Activated CD8-positive, alpha-beta memory T cell treated with anti-CD3 and anti-CD28 coated beads for 24 hours (primary cell): ENCODE results near the gene HTR3D.
"Not testable (repeated sequence)": the region's sequence is repeated elsewhere in the genome, so short reads cannot be mapped to it uniquely, and the experiment has no call there.

Experiments
- DNase-seq: peaks from one replicate; pipeline ENCODE4 v3.0.0-alpha.2; 2020

The HTR3D gene

GRCh38 chr3:184016169-184016570, 15.4 kb upstream of the HTR3D start:
- peak; percentile 40 for DNase-seq

- DNase-seq, result peak; percentile 84
Measured at GRCh38 chr3:184016811-184017671, 14.5 kb upstream of the HTR3D start.

DNA sequence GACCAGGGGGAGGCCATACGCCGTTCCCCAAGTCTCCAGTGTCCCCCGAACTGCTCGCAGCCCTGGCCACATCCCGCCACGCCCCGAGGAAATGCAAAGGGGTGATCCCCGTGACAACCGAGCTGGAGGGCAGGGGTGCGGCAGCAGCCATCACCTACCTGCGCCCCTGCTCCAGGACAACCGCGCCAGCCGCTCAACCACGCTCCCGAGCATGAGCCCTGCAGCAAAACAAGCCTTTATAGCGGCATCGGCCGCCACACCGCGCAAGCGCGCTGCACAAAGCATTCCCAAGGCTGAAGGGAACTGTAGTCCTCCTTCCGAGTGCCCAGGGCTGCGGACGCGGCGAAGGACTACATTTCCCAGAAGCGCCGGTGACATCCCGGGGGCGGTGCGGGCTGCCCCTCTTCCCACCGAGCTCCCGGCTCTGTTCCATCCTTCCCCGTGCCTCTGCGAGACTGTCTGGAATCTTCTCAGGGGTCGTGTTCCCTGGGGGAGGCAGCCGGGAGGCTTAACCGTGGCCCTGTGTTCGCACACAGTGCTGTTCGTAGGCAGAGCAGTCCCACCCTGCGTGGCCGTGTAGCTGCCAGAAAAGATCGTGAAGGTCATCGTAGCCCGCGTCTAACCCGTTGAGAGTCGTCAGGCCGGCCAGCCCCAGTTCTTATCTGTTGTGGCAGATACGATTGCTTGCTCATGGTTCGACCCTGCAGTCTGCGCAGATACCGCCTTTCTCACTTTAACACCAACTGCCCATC, 13.7 kb upstream of the HTR3D start, which contains the start of gene ABCC5:
TSS of gene ABCC5 (minus strand) at position 213 of the 752 bp plus-strand sequence. CDS start 3,492 bp downstream, outside the sequence.
- DNase-seq, result peak; percentile 91

GRCh38 chr3:184018424-184018973, 13.0 kb upstream of the HTR3D start:
- no peak for DNase-seq

DNA sequence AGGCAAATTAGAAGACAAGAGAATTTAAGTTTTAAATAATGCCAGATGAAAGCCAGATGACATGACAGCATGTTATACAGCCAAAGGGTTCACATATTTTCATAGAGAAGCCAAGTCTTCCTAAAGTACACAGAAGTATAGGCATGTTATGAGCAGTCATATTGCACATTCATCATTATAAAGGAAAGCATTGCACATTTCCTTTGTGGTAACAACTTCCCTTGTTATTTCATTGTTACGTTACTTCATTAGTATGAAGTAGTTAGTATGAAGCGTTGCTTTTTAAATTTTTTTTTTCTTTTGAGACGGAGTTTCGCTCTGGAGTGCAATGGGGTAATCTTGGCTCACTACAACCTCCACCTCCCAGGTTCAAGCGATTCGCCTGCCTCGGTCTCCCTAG, 9.2 kb upstream of the HTR3D start:
- DNase-seq, result no peak

DNA sequence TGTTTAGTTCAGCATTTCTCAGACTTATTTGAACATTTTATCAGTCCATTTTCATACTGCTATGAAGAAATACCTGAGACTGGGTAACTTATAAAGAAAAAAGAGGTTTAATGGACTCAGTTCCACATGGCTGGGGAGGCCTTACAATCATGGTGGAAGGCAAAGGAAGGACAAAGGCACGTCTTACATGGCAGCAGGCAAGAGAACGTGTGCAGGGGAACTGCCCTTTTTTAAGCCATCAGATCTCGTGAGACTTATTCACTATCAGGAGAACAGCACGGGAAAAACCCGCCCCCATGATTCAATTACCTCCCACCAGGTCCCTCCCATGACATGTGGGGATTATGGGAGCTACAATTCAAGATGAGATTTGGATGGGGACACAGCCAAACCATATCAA, 6.3 kb upstream of the HTR3D start:
- not testable (repeated sequence) for DNase-seq

DNA sequence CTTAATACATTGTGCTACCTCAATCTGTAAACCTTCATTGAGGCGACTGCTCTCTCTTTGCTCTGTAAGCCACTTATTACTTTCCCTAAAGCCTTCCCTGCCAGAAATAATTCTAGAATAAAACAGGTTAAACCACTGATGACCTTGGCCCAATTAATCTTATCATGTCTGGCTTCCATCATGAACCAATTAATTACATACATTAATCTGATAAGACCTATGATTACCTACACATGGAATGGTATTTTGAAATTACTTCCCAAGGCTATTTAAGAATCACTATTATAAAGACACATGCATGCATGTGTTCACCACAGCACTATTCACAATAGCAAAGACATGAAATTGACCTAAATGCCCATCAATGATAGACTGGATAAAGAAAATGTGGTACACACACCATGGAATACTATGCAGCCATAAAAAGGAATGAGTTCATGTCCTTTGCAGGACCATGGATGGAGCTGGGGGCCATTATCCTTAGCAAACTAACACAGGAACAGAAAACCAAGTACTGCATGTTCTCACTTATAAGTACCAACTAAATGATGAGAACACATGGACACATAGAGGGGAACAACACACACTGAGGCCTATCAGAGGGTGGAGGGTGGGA, 3.2 kb upstream of the HTR3D start:
- not testable (repeated sequence) for DNase-seq

- no peak for DNase-seq
Measured at GRCh38 chr3:184029443-184029842, 2.1 kb upstream of the HTR3D start.

DNA sequence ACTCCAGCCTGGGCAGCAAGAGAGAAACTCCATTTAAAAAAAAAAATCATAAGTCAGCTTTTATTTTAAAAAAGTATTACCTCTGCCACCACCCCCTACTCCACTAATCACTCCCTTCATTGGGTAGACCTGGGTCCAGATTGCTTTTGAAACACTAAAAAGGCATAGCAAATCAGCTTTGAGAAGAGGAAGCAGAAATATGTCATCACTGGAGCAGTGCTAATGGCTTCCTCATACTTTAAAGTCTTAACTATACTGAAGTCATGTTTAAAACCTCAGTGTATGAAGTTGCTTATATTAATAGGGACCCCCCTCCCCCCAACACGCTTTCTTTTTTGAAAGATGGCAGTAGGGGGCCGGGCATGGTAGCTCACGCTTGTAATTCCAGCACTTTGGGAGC, 1.0 kb upstream of the HTR3D start:
- DNase-seq, result no peak

- DNase-seq, result no peak
Measured at GRCh38 chr3:184037816-184038215, 6.3 kb downstream of the HTR3D start.

DNA sequence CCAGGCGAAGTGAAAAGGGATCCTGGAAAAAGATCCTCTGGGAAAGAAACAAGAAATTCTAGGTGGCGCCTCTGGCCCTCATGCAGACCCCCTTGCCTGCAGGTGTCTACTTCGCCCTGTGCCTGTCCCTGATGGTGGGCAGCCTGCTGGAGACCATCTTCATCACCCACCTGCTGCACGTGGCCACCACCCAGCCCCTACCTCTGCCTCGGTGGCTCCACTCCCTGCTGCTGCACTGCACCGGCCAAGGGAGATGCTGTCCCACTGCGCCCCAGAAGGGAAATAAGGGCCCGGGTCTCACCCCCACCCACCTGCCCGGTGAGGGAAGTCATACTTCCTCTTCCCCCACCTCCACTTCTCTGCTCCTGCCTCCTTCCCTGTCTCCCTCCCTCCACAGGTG, 6.8 kb downstream of the HTR3D start:
- DNase-seq, result not testable (repeated sequence)

GRCh38 chr3:184039414-184039813, 7.9 kb downstream of the HTR3D start:
- no peak for DNase-seq

GRCh38 chr3:184040010-184040409, 8.5 kb downstream of the HTR3D start:
- DNase-seq, result no peak

DNA sequence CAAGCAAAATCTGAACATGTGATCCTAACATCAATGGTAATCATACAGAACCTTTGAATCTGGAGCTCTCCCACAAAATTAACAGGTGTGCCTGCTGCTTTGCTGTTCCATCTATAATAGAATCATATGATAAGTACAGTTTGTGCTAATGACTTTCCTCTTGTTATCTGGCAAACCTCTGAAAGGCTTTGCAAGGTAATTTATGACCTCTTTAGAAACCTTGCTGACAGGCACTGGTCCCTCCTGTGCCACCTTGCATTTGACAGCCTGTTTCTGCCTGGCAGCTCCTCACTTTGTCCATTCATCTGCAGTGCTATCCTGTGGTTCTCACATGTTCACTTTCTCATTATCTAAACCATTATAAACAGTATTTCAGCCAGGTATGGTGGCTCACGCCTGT, 11.1 kb downstream of the HTR3D start:
- no peak for DNase-seq

DNA sequence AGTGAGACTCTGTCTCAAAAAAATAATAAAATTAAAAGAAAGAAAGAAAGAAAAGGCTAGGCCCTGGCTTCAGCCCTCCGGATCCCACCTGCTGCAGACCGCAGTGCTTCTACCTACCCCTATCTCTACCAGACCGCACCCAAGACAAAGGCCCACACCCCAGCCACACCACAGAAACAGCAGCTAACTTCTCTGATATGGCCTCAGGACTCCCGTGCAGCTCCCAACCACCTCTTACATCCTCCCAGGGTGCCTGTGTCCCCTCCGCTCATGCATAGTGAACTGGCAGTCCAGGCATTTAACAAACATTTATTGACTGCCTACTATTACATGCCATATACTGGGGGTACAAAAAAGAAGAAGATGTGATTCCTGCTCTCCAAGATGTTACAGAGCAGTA, 14.5 kb downstream of the HTR3D start:
- DNase-seq, result no peak

- no peak for DNase-seq
Measured at GRCh38 chr3:184050217-184050847, 18.8 kb downstream of the HTR3D start.

- no peak for DNase-seq
Measured at GRCh38 chr3:184052767-184053166, 21.2 kb downstream of the HTR3D start, which contains the start of gene HTR3C. HTR3C (plus strand) TSS chr3:184053047; CDS start chr3:184053081, 34 bp downstream.

DNA sequence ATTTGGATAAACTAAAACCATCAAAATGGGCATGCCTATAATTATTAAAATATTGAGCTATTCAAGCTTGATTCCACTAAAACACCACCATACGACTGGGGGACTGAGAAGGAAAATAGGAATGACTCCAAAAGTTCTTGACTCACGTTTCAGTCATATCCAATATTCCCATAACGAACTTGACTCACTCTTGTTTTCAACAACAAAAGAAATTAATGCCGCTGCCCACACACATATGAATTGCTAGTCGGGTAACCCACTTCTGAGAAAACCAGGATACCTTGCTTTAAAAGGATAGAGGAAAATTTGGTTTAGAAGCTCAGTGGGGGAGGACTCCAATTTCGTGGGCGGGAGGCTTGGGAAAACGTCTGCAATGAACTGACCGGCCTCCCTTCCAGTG, 26.5 kb downstream of the HTR3D start:
- DNase-seq, result no peak

GRCh38 chr3:184059424-184059823, 27.9 kb downstream of the HTR3D start:
- no peak for DNase-seq

- no peak for DNase-seq
Measured at GRCh38 chr3:184062637-184063036, 31.1 kb downstream of the HTR3D start.

DNA sequence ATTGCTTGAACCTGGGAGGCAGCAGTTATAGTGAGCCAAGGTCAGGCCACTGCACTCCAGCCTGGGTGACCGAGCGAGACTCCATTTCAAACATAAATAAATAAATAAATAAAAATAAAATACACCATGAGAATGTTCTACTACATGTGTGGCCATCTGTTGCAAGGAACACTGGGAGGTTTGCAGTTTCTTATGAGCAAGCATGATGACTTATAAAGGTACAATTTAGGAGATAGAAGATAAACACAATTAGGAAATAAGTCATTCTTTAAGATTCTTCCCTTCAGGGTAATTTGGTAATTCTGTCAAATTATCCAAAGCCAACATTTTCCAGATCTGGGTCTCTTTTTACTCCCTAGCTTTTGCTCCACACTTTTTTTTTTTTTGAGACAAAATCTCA, 34.7 kb downstream of the HTR3D start:
- DNase-seq, result no peak

DNA sequence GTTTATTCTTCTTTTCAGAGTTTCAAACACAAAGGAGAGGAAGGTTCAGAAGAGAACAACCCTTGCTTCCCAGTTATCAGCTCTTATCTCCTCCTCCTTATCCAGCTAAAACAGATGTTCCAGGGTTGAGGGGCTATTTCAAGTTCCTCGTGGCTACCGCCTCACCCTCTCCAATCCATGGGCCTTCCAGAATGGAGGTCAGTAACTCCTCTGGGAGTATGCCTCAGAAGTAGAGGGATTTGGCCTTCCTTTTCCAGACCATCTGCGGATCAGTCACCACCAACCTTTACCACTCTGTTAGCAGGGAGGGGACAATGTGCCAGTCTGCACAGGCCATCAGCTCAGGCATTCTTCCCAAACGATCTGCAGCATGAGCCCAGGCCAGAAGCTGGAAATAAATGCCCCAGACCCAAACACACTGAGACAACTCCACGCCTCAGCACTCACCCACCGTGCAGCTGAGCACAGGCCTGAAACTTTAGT, 36.1 kb downstream of the HTR3D start:
- DNase-seq, result no peak

DNA sequence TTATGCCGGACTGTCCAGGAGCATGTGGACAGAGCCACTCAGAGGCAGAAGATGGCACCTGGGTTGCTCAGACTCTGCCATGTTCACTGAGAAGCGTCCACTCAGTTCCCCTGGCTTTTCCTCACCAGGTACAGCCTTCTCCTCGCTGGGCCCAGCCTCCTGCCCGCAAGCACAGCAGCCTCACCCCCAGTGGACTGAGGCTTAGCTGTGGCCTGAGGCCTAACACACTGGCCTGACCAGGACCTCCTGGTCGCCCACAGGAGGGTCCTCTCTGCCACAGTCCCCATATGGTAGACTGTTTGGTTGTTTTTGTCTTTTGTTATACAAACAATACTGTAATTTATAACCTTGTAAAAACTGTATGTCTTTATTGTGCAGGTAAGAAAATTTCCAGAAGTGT, 36.8 kb downstream of the HTR3D start:
- no peak for DNase-seq
